Keratinocyte (primary cell): ENCODE results near the gene HNRNPA1. TPM values are rescaled to one million over a fixed set of nuclear protein-coding genes. Genes with fewer than 3 reads are reported as not detected.
"Not testable (repeated sequence)": the region's sequence is repeated elsewhere in the genome, so short reads cannot be mapped to it uniquely, and the experiment has no call there.

Experiments used
- DNase-seq: peaks from one replicate; pipeline ENCODE4 v3.0.0-alpha.2; 2011; ENCODE audit warnings: low read depth, missing footprints, low spot score
- FAIRE-seq: peaks from 2 replicates; lab custom pipeline; 2011; peaks lifted over from hg19 to GRCh38; lab: Jason Lieb, UNC
- H2AFZ ChIP-seq: 2 replicates; pipeline ENCODE4 v1.6.0; 2012; ENCODE audit warnings: low read length, control low read depth, inconsistent platforms; ENCODE audit not compliant: control insufficient read depth
- H3K27ac ChIP-seq: 2 replicates; pipeline ENCODE4 v1.5.1; 2011; ENCODE audit warnings: low read length; ENCODE audit not compliant: control insufficient read depth, insufficient read depth
- H3K27me3 ChIP-seq: 3 replicates; pipeline ENCODE4 v1.6.0; 2011; ENCODE audit warnings: low read length; ENCODE audit not compliant: control insufficient read depth, insufficient read depth; ENCODE audit errors: extremely low read depth
- H3K36me3 ChIP-seq, 2 experiments: 2 replicates in 1 of 2; 3 replicates in 1 of 2; pipeline ENCODE4 v1.5.1; 2011; ENCODE audit warnings: low read length in 2 of 2, mild to moderate bottlenecking in 1 of 2; ENCODE audit not compliant: control insufficient read depth in 2 of 2, insufficient read depth in 2 of 2; ENCODE audit errors: extremely low read depth in 1 of 2
- H3K4me1 ChIP-seq: 3 replicates; pipeline ENCODE4 v1.5.1; 2011; ENCODE audit warnings: low read length; ENCODE audit not compliant: control insufficient read depth, insufficient read depth; ENCODE audit errors: extremely low read depth
- H3K4me2 ChIP-seq: 3 replicates; pipeline ENCODE4 v1.6.0; 2011; ENCODE audit warnings: low read depth, low read length; ENCODE audit not compliant: control insufficient read depth, insufficient read depth; ENCODE audit errors: extremely low read depth
- H3K4me3 ChIP-seq, 3 experiments: fragments of 200-600 bp in 1 of 3; sonication (generic) in 1 of 3; 2 replicates in 2 of 3; 3 replicates in 1 of 3; pipeline ENCODE4 v1.5.1; 2011 to 2016; ENCODE audit warnings: low read length in 3 of 3, mild to moderate bottlenecking in 3 of 3, control low read depth in 2 of 3, inconsistent platforms in 1 of 3, low read depth in 1 of 3, mixed read lengths in 1 of 3, mixed run types in 1 of 3, moderate library complexity in 1 of 3; ENCODE audit not compliant: control insufficient read depth in 2 of 3, insufficient read depth in 2 of 3; ENCODE audit errors: extremely low read depth in 1 of 3
- H3K79me2 ChIP-seq: 2 replicates; pipeline ENCODE4 v1.6.0; 2012; ENCODE audit warnings: low read length; ENCODE audit not compliant: control insufficient read depth, insufficient read depth
- H3K9ac ChIP-seq: 3 replicates; pipeline ENCODE4 v1.6.0; 2011; ENCODE audit warnings: low read length; ENCODE audit not compliant: control insufficient read depth, insufficient read depth; ENCODE audit errors: extremely low read depth
- H3K9me1 ChIP-seq: 3 replicates; pipeline ENCODE4 v1.6.0; 2011; ENCODE audit warnings: low read length; ENCODE audit not compliant: control insufficient read depth, insufficient read depth; ENCODE audit errors: extremely low read depth
- H3K9me3 ChIP-seq: 2 replicates; pipeline ENCODE4 v1.5.1; 2012; ENCODE audit warnings: low read depth, low read length; ENCODE audit not compliant: control insufficient read depth
- H4K20me1 ChIP-seq: 3 replicates; pipeline ENCODE4 v1.6.0; 2011; ENCODE audit warnings: low read length; ENCODE audit not compliant: control insufficient read depth, insufficient read depth; ENCODE audit errors: extremely low read depth
- EZH2 ChIP-seq: IDR thresholded peaks from one replicate; pipeline ENCODE4 v1.6.1; 2012; ENCODE audit warnings: inconsistent platforms, mild to moderate bottlenecking, low read length, moderate library complexity
- dilution Hi-C: fragments of 300-500 bp; cut with MboI; formaldehyde crosslinking; loops from one replicate; pipeline ENCODE4 v1.7.0; 2020; ENCODE audit warnings: low sequenced_read_pairs; ENCODE audit not compliant: extremely low pct_ligation_motif_present
- polyA plus RNA-seq, 5 experiments: library from polyadenylated mRNA; depleted of rRNA in 3 of 5; stranded (reverse) in 3 of 5; stranded (forward) in 1 of 5; unstranded in 1 of 5; fragments of >200 nt; gene quantifications; 1 replicate in 1 of 5; 2 replicates in 3 of 5; 3 replicates in 1 of 5; pipeline versions ENCODE4 v1.2.1 to v1.2.3, GENCODE V29; 2011 to 2012; ENCODE audit warnings: missing spikeins in 2 of 5, low read depth in 1 of 5, low replicate concordance in 1 of 5
- TF ChIP-seq, protein P1 (sequence below), 3 experiments: IDR thresholded peaks in 1 of 3; conservative IDR thresholded peaks in 1 of 3; optimal IDR thresholded peaks in 1 of 3; 2 replicates in 2 of 3; 3 replicates in 1 of 3; pipeline versions ENCODE3 to v1.5.1; 2011; ENCODE audit warnings: low read length in 3 of 3, mild to moderate bottlenecking in 3 of 3, moderate library complexity in 2 of 3, control low read depth in 1 of 3, inconsistent platforms in 1 of 3; ENCODE audit not compliant: insufficient read depth in 2 of 3; ENCODE audit errors: extremely low read depth in 1 of 3

HNRNPA1 gene
- polyA plus RNA-seq, 1 donor (not counting 4 experiments of a cell fraction or from before 2014, with no cell fraction given): 583 TPM

- Histone ChIP-seq H3K27ac (peak overlapping the region; percentile 100), H3K4me2 (peak overlapping the region; percentile 98), H3K4me3 (peak overlapping the region; percentile 71 to 98 (median 89)), H3K4me1 (peaks cover 41% of the 10 kb centered on the region), H4K20me1 (peaks cover 33% of the 10 kb centered on the region), H3K9ac (peak overlapping the region; percentile 100), H3K79me2 (peaks cover 67% of the 10 kb centered on the region), H3K36me3 (peaks cover 13 to 48% of the 10 kb centered on the region in 2 experiments)
- dilution Hi-C loops, H3K27me3 ChIP-seq, H3K9me1 ChIP-seq, DNase-seq, H2AFZ ChIP-seq, FAIRE-seq, H3K9me3 ChIP-seq: not testable (repeated sequence)
Observed at GRCh38 chr12:54281694-54282093, 1.2 kb downstream of the HNRNPA1 start.

DNA sequence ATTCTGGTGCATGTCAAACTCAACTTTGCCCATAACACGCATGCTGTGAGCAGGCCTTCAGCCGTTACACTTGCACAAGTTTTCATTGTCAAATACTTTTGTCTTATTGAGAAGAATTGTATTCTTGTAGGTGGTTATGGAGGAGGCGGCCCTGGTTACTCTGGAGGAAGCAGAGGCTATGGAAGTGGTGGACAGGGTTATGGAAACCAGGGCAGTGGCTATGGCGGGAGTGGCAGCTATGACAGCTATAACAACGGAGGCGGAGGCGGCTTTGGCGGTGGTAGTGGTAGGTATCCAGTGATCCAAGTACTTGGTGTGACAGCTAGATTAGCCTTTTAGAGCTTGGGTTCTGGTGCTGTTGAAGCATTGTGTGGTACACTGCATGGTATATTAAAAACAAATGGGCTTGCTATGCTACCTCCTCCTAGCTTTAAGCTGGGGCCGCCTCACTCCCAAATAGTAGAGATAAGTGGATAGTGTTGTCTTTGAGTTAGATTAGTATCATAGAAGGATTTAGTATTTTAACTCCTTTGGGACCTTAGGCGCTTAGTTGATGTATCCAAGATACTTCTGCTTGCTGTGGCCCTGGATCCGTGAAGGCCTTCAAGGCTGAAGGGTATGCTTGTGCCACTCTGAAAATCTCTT lies 2.5 kb downstream of the HNRNPA1 start:
- H3K9me3 ChIP-seq: no peaks in the 10 kb centered on the region
- H3K27me3 ChIP-seq: no peaks in the 10 kb centered on the region
- DNase-seq (no peak), FAIRE-seq (no peak)
- H3K9me1 ChIP-seq: no peaks in the 10 kb centered on the region
- H3K9ac ChIP-seq: peak overlapping the region; percentile 100
- H2AFZ ChIP-seq: no peak overlapping the region
- H3K4me1 ChIP-seq: peaks cover 34% of the 10 kb centered on the region
- H3K27ac ChIP-seq: peak overlapping the region; percentile 100
- TF ChIP-seq EZH2: no peak
- TF ChIP-seq, protein P1, sequence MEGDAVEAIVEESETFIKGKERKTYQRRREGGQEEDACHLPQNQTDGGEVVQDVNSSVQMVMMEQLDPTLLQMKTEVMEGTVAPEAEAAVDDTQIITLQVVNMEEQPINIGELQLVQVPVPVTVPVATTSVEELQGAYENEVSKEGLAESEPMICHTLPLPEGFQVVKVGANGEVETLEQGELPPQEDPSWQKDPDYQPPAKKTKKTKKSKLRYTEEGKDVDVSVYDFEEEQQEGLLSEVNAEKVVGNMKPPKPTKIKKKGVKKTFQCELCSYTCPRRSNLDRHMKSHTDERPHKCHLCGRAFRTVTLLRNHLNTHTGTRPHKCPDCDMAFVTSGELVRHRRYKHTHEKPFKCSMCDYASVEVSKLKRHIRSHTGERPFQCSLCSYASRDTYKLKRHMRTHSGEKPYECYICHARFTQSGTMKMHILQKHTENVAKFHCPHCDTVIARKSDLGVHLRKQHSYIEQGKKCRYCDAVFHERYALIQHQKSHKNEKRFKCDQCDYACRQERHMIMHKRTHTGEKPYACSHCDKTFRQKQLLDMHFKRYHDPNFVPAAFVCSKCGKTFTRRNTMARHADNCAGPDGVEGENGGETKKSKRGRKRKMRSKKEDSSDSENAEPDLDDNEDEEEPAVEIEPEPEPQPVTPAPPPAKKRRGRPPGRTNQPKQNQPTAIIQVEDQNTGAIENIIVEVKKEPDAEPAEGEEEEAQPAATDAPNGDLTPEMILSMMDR (optimal IDR thresholded peaks at IDR 0.05 in 1 of 3, IDR thresholded peaks at IDR 0.05 in 1 of 3, conservative IDR thresholded peaks at IDR 0.05 in 1 of 3; ENCODE audit: extremely low read depth in 1 of 3, insufficient read depth in 2 of 3, low read length in 3 of 3): no peak
- peak overlapping the region; percentile 98 for H3K4me2 ChIP-seq
- H3K79me2 ChIP-seq: peaks cover 53% of the 10 kb centered on the region
- dilution Hi-C loops: no loop called here
- H4K20me1 ChIP-seq: peaks cover 36% of the 10 kb centered on the region
- peaks cover 19 to 58% of the 10 kb centered on the region in 2 experiments for H3K36me3 ChIP-seq
- H3K4me3 ChIP-seq: peak overlapping the region; percentile 71 to 98 (median 89)

- Histone ChIP-seq H3K4me2 (peak overlapping the region; percentile 98), H3K4me3 (peak overlapping the region; percentile 71 to 98 (median 89)), H3K9ac (peak overlapping the region; percentile 100), H3K36me3 (peaks cover 19 to 58% of the 10 kb centered on the region in 2 experiments), H3K4me1 (peaks cover 29% of the 10 kb centered on the region), H3K27ac (peak overlapping the region; percentile 100), H4K20me1 (peaks cover 36% of the 10 kb centered on the region), H3K79me2 (peaks cover 42% of the 10 kb centered on the region)
- dilution Hi-C loops, H3K9me3 ChIP-seq, H3K27me3 ChIP-seq, H2AFZ ChIP-seq, H3K9me1 ChIP-seq, DNase-seq, FAIRE-seq: not testable (repeated sequence)
Observed at GRCh38 chr12:54284070-54284780, 3.7 kb downstream of the HNRNPA1 start.
